ENCODE data around the gene MAMDC2.
A peak's percentile ranks its signal among the peaks of the same experiment; 100 is the strongest.

Gene MAMDC2

GRCh38 chr9:70121818-70122436 lies 78.3 kb downstream of the MAMDC2 start:
- TF ChIP-seq CTCF (IDR thresholded peaks at IDR 0.05; ENCODE audit: low read depth, low read length) = no peak
- peak in 1 of 2 donors; percentile 56 for DNase-seq (ENCODE audit: low read depth in 2 of 2)
- no peak overlapping the region for H3K4me3 ChIP-seq (replicated peaks in 1 of 2; ENCODE audit: low read depth in 2 of 2, low read length in 2 of 2)

GRCh38 chr9:70123695-70124094 lies 80.0 kb downstream of the MAMDC2 start:
- no peak for DNase-seq (ENCODE audit: low read depth in 2 of 2)
- no peak overlapping the region for H3K4me3 ChIP-seq (replicated peaks in 1 of 2; ENCODE audit: low read depth in 2 of 2, low read length in 2 of 2)
- no peak for TF ChIP-seq CTCF (IDR thresholded peaks at IDR 0.05; ENCODE audit: low read depth, low read length)

GRCh38 chr9:70125621-70126263 lies 82.1 kb downstream of the MAMDC2 start:
- no peak overlapping the region for H3K4me3 ChIP-seq (replicated peaks in 1 of 2; ENCODE audit: low read depth in 2 of 2, low read length in 2 of 2)
- no peak for TF ChIP-seq CTCF (IDR thresholded peaks at IDR 0.05; ENCODE audit: low read depth, low read length)
- no peak for DNase-seq (ENCODE audit: low read depth in 2 of 2)

- DNase-seq (ENCODE audit: low read depth in 2 of 2) = no peak
- TF ChIP-seq CTCF (IDR thresholded peaks at IDR 0.05; ENCODE audit: low read depth, low read length) = no peak
Measured at GRCh38 chr9:70127036-70127435, 83.4 kb downstream of the MAMDC2 start.

GRCh38 chr9:70127540-70128416 lies 84.1 kb downstream of the MAMDC2 start:
- DNase-seq (ENCODE audit: low read depth in 2 of 2) = no peak
- H3K4me3 ChIP-seq (replicated peaks in 1 of 2; ENCODE audit: low read depth in 2 of 2, low read length in 2 of 2) = no peak overlapping the region
- no peak for TF ChIP-seq CTCF (IDR thresholded peaks at IDR 0.05; ENCODE audit: low read depth, low read length)

More at GRCh38 chr9:70127036-70127435, 83.4 kb downstream of the MAMDC2 start:
- H3K4me3 ChIP-seq (replicated peaks in 1 of 2; ENCODE audit: low read depth in 2 of 2, low read length in 2 of 2) = no peak overlapping the region

GRCh38 chr9:70130266-70130665 lies 86.6 kb downstream of the MAMDC2 start:
- no peak for DNase-seq (ENCODE audit: low read depth in 2 of 2)
- H3K4me3 ChIP-seq (replicated peaks in 1 of 2; ENCODE audit: low read depth in 2 of 2, low read length in 2 of 2) = no peak overlapping the region
- TF ChIP-seq CTCF (IDR thresholded peaks at IDR 0.05; ENCODE audit: low read depth, low read length) = no peak
